Stimulated activated CD8-positive, alpha-beta memory T cell treated with anti-CD3 and anti-CD28 coated beads, Interleukin-7, amount 100 ng/mL, for 24 hours (primary cell): ENCODE measurements around the gene CARHSP1.
"Not testable (repeated sequence)": the region's sequence is repeated elsewhere in the genome, so short reads cannot be mapped to it uniquely, and the experiment has no call there.

Experiments used
- DNase-seq: peaks from one replicate; pipeline ENCODE4 v3.0.0-alpha.2; 2020; ENCODE audit warnings: low read depth

Gene CARHSP1

GRCh38 chr16:8854298-8854948, 14.4 kb downstream of the CARHSP1 start:
- no peak for DNase-seq

GRCh38 chr16:8853611-8854010, 15.2 kb downstream of the CARHSP1 start:
- DNase-seq: no peak

DNA sequence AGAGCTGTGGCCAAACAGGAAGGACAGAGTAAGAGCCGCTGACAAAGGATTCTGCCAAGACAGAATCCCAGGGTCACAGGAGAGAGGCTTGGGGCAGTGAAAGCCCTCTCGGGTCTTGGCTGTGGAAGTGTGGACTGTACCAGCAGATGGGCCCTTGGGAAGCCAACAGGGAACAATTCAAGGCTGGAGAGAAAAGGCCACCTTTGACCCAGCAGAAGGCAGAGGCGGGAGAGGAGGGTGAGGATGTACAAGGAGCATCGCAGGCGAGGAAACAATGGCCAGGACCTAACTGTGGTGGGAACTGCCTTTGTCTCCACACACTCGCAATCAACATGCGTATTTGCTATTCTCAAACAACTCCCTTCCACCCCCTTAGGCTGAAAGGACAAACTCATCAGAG, 15.7 kb downstream of the CARHSP1 start:
- DNase-seq: no peak

DNA sequence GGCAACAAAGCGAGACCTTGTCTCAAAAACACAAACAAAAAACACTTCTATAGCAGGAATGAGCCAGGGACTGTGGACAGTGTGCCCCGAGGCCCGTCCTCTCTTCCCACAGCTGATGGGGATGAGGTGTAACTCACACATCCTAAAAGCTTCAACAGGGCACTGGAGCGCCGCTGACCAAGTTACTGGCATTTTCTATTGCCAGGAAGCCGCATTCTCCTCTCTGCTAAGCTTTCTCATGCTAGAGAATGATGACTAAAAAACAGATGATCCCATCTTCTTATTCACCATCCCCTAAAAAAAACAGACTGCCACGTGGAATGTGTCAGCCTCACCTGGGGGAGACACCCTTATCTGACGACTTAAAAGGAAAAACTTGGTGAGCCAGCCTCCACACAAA, 16.3 kb downstream of the CARHSP1 start:
- no peak for DNase-seq

DNA sequence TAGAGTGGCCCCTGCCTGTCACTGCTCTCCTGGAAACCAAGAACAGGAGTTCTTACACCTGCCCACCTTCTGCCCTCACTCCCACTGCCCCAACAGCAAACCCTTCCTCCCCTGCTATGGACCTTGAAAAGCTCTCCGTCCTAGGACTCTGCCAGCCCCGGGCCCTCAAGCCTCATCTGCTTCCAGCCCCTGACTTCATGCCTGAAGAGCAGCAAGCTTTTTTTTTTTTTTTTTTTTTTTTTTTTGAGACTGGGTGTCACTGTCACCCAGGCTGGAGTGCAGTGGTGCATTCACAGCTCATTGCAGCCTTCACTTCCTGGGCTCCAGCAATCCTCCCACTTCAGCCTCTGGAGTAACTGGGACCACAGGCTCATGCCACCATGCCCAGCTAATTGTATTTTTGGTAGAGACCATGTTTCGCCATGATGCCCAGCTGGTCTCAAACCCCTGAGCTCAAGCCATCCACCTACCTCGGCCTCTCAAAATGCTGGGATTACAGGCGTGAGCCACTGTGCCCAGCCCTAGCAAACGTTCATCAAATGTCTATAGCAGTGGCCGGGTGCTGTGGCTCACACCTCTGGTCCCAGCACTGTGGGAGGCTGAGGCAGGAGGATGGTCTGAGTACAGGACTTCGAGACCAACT, 16.9 kb downstream of the CARHSP1 start:
- no peak for DNase-seq

DNA sequence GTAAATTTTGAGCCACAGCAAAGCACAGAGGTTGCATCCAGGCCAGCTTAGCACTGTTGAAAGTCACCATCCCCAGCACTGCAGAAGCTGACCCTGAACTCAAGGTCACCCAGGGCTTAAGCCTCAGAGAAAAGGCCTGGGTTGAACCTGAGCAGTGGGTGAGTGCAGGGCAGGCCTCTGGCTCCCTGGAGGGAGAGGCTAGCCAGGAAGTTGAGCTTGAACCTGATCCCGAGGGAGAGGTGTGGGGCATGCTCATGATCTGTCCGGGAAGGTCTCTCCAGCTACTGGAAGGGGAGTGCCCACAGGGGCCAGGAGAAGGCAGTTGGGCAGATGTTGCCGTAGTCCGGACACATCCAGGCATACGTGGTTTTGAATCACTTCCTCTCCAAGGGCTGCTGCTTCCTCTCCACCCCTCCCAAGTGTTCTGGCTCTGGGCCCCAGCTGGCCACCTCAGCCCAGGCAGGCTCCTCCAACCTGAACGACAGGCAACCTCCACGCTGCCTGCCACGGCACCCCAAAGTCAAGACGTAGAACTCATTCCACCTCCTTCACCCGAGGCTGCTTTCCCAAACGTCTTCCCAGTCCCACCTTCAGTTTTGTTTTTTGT, 18.4 kb downstream of the CARHSP1 start:
- no peak for DNase-seq

DNA sequence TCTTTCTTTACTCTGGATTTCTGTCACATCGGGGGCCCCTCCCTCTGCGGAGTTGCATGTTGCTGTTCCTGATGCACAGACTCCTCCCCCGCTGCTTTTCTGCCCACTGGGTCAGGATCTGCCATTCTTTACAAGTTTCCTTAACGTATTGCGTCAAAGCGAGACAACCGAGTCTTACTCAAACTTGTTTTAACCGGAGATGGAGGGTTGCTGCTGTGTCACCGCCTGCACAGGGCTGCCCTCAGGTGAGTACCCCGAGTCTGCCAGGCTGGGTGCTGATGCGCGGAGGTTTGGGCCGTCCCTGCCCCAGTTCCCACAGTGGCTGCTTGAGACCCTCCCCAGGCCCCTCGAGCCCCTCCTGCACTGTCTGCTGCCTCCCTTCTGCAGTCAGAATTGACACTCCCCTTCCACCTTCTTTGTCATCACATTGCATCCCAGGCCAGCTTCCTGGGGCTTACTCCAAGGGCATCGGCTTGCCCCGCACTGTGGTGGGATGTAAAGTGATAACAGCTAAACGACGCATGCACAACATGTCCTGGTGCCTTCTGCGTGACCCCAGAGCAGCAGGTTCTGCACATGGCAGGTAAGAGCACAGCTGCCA, 19.3 kb downstream of the CARHSP1 start:
- DNase-seq: no peak

DNA sequence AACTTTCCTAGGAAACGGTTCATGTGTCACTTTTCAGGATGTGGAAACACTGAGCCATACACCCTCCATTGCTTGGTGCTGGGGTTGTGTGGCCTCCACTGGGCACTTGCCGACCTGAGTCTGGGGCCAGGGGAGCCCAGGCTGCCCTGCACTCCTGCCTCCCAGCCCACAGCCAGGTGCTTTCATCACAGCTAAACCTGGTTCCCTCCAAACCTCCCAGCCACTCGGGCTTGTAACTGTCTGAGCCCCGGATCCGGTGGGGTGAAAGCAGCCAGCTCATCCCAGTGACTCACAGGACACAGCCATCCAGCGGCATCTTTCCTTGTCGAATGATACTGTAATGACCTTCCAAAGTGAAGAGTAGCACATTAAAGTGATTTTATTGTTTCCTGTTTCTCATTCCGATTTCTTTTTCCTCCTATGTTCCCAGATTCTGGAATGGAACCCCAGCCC, 19.8 kb downstream of the CARHSP1 start:
- DNase-seq: no peak

GRCh38 chr16:8848231-8848938, 20.4 kb downstream of the CARHSP1 start:
- no peak for DNase-seq

DNA sequence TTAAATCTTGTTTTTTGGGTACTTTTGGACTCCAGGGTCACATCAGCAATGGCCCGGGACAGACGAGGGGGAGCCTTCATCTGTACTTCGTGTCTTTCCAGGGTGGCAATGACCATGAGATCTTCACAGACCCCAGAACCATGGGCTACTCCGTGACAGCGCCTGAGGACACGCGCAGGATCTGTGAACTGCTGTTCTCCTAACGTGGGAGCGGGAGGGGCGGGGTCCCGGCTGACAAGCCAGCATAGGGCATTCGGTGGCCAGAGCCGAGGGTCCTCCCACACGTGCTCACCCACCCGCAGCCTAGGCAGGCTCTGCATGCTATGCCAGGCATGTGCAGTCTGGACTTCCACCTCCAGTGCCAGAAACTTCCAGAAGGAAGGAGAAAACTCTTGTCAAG, 21.2 kb downstream of the CARHSP1 start:
- DNase-seq: no peak

GRCh38 chr16:8847145-8847544, 21.7 kb downstream of the CARHSP1 start:
- no peak for DNase-seq

- DNase-seq: no peak
These were observed 22.3 kb downstream of the CARHSP1 start for GRCh38 chr16:8846401-8846932.

DNA sequence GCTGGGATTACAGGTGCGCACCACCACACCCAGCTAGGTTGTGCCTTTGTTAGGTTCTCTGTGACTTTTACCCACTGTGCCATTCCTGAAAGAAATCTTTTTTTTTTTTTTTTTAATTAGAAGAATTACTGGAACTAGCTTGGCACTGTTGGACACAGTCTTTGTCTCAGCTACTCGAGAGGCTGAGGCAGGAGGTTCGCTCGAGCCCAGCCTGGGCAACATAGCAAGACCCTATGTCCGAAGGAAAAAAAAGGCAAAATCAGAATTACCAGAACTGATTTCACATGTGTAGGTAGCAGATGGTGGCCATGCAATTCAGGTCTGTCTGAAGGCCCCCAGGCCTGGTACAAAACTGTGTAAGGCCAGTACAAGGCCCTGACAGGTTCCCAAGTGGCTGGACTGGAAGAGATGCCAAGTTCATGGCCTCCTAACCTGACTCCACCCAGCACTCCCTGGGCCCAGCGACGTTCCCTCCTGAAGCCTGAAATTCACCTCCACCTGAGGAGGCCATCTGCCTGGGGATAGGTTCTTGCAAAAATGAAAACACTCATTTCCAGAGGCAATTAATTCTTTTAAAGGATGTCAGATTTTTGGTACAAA, 23.0 kb downstream of the CARHSP1 start:
- DNase-seq: no peak

- not testable (repeated sequence) for DNase-seq
These were observed 25.5 kb downstream of the CARHSP1 start for GRCh38 chr16:8843296-8843695.

DNA sequence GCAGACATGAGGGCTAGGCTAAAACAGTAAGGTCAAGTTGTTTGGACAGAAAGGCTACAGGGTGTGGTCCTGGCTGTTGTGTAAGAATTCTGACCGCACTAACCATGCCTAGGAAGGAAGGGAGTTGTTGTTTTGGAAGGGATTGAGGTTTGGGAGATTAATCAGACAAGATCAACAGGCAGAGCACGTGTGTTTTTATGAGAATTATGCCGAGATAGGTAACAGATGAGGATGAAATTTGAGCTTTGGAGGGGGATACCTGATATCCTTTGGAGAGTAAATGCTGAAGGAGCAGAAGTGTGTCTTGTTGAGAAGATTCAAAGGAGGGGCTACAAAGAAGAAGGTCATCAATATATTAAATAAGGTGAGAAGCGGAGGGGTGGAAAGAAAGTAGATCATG, 26.8 kb downstream of the CARHSP1 start:
- DNase-seq: not testable (repeated sequence)

- not testable (repeated sequence) for DNase-seq
These were observed 31.2 kb downstream of the CARHSP1 start for GRCh38 chr16:8837594-8837993.

- DNase-seq: not testable (repeated sequence)
These were observed 32.0 kb downstream of the CARHSP1 start for GRCh38 chr16:8836797-8837196.

- DNase-seq: no peak
These were observed 36.1 kb downstream of the CARHSP1 start for GRCh38 chr16:8832717-8833105.

- no peak for DNase-seq
These were observed 36.7 kb downstream of the CARHSP1 start for GRCh38 chr16:8831871-8832716.

DNA sequence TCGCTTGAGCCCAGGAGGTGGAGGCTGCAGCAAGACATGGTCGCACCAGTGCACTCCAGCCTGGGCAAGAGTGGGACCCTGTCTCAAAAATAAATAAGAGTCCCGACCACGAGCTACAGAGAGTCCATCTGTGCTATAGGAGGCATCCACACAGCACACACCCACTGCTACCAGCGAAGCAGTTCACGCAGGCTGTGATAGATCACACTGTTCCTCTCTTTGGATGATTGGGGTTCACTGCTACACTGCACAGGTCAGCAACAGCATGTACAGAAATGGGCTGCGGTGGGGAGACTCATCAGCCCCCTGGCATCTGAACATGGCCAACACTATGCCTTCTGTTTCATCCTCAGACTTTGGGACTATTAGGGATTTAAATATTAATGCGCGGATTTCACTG, 37.4 kb downstream of the CARHSP1 start:
- DNase-seq: no peak
